GM18520 (cell line): ENCODE measurements around the gene PLCD1.
"Not testable (repeated sequence)": the region's sequence is repeated elsewhere in the genome, so short reads cannot be mapped to it uniquely, and the experiment has no call there.

Source experiments
- ATAC-seq: cut with Tn5 transposase; IDR thresholded peaks from one replicate; pipeline ENCODE4 v1.9.1; 2021; ENCODE audit not compliant: unreplicated experiment

PLCD1 gene

DNA sequence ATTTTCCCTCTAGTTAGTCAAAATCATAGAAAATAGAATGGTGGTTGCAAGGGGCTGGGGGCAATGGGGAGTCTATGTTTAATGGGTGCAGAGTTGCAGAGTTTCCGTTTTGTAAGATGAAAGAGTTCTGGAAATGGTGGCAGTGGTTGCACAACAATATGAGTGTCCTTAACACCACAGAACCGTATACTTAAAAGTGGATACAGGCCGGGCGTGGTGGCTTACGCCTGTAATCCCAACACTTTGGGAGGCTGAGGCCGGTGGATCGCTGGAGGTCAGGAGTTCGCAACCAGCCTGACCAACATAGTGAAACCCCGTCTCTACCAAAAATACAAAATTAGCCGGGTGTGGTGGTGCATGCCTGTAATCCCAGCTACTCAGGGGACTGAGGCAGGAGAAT is 41.1 kb downstream of the PLCD1 start:
- ATAC-seq: not testable (repeated sequence)

DNA sequence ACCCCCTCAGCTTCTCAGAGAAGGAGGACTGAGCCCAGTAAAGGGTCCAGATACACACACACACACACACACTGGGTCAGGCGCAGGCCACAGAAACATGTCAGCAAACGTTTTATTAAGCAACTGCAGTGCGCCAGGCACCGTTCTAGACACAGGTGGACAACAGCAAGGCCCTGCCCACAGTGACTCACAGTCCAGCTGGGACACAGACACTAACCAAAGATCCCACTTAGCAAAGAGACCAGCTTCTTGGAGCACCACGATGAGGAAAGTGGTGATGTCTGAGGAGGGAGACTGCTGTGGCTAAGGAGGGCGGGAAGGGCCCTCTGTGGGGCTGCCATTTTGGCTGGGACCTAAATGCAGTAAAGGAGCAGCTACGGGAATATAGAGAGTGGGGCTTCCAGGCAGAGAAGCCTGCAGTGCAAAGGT is 41.7 kb downstream of the PLCD1 start:
- ATAC-seq: no peak

DNA sequence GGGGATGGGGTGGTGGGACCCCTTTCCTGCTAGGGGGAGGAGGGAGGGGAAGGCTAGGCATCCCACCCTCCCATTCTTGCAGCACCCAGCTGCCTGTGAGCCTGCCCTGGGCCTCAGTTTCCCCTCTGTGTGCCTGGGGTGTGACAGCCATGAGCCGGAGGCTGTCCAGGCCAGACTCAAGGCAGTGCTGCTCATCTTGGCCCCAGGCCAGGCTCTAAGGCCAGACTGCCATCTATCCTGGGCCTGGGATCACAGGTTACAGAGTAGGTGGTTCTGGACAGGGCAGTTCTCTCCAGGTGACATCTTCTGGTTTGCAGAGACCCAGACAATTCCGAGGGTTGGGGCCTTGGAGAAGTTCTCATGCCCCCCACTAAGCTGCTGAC is 42.1 kb downstream of the PLCD1 start:
- ATAC-seq: no peak

DNA sequence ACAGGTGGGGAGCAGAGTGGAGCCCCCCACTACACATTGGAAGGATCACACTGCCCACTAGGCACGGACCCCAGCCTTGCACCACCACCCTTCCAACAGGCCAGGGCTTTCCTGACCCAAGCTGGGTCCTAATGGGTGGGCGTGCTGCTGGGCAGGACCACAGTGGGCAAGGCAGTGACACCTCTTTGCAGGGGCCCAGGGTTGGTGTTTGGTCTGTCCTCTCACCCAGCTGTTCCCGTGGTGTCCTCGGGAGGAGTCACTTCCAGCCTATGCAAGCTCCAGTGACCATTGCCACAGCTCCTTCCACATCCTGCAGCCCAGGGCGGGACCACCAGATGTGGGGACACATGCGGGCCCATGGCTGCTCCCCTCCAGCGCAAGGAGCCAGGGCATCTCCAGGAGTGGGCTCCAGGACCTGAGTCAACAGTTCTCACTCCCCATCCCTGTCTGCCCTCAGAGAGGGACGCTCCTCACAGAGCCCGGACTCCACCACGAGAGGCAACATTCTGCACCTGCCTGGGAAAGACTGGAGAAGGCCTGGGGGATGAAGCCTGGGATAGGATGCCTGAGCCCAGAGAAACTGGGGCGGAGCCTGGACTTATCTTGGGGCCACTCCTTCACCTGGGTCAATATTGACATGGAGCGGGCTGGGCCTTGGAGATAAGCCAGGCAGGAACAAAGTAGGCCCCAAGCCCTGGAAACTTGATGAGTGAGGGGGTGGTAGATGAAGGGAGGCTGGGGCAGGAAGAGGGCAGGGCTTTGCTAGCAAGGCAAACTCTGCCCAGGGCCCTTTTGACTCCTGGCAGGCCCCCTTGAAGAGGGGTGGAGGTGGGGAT is 42.7 kb downstream of the PLCD1 start:
- ATAC-seq: no peak

DNA sequence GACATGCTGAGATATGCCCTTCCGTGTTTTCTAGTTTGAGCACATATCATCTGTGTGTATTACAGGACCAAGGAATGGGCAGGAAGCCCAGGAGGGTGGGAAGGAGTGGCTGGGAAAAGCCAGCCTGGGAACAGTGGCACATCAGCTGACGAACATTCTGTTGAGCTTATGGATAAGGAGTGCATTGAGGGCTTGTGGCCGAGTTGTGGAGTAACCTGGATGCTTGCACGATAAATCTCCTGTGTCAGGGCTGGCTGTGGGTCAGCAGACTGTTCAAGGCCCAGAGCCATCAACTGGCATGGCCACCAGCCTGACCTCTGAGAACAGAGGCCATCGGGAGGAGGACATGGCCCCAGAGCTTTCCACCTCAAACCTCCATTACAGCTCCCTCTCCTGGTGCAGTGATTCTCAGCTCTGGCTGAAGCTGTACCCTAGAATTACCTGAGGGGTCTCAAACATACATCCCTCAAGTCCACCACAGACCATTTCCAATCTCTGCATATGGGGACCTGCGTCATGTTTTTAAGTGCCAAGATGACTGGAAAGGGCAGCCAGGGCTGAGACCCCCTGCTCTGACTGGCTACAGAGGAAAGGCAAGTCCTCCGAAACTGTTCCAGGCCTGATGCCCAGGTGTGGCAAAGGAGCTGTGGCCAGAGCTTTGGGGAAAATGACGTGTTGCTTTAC is 43.7 kb downstream of the PLCD1 start:
- ATAC-seq: no peak

DNA sequence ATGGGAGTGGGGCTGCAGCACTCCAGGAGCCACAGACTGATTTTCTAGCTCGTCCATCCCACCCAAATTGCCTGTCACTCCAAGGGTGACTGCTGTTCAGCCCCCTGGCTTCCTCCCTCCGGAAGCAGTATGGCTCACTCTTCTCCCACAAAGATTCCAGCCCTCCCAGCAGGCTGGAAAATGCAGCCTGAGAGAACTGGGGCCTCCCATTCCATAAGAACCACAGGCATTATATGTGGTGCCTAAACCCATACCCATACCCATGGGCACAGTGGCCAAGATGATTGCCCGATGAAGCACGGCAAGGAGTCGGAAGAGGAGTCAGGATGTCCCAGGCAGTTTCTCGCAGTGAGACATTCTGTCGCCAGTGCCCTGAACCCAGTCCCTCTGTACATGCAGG is 44.8 kb downstream of the PLCD1 start:
- no peak for ATAC-seq

DNA sequence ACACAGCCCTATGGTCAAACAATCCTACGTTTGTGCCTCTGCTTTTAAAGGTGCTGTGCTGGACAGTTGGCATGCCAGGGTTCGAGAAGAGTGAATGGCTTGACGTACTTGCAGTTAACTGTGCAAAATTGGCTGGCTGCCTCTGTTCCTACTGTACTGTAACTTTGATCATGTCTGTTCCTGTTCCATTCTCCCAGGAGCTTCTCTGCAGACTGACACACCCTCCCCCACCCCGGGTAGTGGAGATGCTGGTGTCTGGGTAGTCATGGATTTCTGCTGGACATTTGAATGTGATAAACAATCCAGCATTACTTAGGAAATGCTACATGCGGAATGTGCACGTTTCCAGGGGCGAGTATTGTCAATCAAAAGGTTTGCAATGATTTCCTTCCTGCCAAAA is 45.4 kb downstream of the PLCD1 start:
- ATAC-seq: no peak

DNA sequence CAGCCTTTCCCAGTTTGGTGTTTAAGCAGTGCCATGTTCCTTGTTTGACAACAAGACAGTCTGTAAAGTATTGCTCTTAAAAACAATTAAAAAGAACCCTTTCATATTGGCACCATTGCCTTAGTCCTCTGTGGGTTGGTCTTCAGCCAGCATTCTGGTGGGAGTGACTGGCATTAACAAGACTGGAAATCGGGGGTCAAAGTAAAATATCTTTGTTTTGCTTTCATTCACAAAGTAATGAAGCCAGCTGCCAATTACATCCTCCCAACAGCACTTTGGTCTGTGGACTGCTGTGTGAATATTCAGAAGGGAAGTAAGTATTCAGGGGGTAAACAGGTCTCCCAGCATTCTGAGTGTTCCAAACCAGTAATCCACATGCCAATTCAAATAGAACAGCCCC is 47.1 kb downstream of the PLCD1 start:
- no peak for ATAC-seq

DNA sequence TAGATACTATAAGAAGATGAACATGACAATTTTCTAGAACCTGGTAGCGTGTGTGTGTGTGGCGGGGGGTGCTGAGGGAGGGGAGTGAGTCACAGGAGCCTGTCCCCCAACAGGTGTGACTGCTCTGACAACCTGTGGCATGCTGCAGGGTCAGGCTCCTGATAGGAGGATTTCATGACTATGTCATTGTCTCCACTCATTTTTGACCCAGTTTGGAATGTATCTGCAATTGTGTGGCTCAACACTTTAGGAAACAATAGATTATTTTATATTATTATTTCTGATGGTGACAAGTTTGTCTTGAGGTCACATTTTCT is 48.1 kb downstream of the PLCD1 start:
- no peak for ATAC-seq

DNA sequence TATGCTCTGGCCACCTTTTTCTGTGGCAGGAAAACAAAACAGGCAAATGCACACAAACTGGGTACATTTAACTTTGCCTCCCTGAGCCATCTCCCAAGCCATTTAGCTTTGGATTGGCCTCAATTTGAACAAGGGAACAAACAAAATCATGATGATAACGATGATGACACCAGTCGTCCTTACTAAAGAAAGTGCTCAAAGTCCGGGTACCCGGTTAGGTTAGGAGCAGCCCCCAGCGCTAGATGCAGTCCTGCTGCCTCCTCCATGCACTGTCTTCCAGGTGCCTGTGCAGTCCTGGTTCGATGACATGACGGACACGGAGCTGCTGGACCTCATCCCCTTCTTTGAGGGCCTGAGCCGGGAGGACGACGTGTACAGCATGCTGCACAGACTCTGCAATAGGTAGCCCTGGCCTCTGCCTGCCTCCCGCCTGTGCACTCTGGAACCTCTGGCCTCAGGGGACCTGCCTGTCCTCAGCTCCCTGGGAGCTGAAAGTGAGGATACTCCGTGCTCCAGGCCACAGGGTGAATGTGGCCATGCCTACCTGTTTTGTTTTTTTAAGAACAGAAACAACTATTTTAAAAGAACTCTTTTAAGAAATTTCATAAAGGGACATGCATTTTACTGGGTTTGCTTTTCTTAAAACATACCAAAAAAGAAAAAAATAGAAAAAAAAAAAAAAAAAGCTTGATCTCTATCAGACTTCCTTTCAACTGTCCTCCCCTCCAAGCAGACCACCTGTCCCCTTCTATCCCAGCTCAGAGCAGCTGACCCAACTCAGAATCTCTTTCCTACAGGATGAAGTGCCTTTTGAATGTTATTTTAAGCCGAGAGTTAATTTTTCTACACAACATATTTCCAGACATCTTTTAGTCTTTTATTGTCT is 48.7 kb downstream of the PLCD1 start:
- ATAC-seq: no peak

DNA sequence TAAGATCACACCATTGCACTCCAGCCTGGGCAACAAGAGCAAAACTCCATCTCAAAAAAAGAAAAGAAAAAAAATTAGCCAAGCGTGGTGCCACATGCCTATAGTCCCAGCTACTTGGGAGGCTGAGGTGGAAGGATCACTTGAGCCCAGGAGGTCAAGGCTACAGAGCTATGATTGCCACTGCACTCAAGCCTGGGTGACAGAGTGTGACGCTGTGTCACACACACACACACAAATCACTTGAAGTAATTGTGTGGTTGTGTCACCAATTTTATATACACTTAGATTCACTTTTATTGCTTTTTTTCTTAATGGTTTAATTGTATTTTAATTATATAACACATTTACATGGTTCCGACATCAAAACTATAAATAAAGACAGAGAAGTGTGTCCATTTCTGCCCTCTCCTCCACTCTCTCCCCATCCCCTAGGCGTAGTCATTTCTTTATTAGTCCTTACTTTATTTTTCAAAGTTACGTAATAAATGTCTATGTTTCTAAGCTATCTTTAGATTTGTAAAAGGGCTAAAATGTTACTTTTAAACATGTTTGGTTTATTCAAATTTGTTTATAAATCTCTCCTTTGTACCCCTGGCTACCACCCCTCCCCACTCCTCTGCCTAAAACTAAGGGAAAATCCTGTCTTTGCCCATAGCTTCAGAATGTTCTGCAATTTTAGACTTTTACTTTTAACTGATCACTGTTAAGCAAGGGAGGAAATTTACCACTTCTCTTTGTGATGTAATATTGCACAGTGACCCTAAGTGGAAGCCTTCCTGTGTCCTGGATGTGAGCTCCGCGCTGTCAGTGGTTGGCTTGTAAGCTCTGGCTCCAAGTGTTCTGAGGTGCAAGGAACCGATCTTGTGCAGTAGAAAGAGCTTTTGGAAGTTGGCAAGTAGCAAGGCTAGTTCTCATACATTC is 49.6 kb downstream of the PLCD1 start:
- ATAC-seq: no peak

DNA sequence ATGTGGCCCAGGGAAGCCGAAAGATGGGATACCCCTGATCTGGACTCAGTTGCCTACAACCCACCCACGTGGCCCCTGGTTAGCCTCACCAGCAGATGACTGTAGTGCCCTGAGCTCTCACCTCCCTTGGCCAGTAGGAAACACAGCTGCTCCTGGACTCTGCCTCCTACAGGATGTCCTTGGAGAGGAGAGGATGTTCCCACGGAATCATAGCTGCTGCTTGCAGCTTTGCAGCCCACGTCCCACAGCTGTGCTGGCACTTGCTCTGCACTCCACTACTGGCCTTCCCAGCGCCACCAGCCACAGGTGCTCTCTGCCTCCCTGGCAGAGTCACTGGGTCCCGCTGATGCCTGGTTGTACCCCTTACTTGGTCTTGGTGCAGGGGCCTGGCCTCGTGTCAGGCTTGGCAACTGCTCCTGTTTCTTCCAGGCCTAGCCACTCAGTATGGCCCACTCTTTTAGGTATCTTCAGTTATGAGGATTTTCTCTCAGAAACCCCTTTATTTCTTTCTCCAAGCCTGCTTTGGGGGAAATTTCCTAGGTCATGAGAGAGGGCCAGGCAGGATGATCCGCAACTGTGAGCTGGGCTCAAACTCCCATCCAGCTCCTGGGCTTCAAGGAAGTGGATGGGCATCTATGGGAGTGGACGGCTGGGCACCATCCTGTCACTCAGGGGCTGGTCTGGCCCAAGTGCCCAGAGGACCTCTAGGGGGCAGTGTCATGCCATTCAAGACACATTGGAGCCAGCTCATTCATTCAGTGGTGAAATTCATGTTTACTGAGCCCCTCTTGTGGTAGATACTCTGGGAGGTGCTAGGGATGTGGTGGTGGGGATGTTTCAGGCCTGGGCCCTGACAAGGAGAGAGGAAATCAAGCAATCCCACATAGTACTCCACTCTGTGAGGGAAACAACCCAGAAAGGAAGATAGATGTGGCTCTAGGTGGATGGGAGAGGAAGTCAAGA is 55.0 kb downstream of the PLCD1 start:
- ATAC-seq: peak; percentile 74

DNA sequence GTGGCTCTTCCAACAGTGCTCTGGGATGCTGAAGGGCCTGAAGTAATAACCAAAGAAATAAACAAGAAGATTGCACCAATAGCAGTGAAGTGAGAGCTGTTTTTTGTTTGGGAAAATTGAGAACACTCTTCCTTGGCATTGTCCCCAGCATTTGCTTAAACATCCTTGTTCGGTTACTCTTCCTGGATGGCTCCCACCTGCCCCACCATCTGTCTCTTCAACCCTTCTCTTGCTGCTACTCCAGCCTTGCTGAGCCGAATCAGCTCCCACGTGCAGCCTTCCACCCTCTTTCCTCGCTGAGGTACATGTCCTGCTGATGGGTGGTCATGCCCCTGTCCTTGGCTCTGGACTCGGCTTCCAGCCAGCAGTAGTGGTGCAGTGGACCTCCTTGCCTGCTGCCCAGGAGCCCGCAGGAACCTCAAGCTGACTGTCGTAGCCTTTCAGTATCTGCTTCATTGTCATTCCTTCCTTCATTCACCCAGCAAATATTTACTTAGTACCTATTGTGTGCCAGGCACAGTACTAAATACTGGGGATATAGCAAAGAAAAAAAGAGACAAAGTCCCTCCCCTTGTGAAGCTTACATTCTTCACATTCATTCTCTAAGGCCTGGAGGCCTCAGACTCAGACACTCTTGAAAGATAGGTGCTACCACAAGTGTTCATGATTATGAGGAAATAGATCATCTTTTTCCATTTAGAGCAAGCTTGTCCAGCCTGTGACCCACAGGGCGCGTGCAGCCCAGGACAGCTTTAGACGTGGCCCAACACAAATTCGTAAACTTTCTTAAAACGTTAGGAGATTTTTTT is 56.0 kb downstream of the PLCD1 start:
- ATAC-seq: no peak

DNA sequence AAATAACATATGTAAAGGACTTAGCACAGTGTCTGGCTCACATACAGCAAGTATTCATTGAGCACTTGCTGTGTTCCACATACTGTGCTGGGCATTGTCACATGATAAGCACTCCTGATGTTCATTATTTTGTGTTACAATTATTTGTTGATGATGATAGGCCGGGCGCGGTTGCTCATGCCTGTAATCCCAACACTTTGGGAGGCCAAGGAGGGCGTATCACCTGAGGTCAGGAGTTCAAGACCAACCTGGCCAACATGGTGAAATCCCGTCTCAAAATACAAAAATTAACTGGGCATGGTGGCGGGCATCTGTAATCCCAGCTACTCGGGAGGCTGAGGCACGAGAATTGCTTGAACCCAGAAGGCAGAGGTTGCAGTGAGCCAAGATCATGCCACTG is 57.4 kb downstream of the PLCD1 start:
- not testable (repeated sequence) for ATAC-seq

DNA sequence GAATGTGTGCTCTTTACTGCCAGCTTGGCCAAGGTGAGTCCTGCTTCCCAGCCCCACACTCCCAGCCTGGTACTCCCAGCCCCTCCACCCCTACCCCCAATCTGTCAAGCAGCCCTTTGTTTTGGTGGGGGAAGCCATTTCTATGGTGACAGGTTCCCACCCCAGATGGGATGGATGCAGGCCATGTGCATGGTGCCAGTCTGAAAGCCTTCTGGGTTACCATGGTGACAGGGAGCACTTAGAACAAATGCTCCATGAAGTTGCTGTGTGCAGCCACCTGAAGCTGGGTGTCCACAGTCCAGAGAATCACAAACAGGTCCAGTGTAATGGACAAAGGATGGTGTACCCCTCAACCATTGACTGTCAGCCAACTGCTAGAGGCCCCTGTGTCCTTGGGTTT is 58.0 kb downstream of the PLCD1 start:
- ATAC-seq: no peak

DNA sequence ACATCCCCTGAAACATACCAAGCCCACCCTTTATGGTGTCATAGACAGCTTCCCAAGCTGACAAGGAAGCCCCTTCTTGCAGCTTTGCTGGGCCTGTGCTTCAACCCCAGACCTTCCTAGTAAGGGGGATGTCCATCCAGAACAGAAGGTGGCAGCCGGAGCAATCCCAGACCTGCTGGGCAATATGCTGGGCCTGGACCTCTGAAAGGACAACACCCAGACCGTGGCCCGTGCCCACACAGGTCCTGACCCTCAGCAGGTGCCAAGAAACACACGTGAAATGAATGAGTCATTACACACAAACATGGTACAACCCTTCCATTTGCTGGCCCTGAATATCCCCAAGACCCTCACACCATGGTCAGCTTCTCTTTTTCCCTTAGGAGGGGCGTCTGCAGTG is 58.6 kb downstream of the PLCD1 start:
- no peak for ATAC-seq

DNA sequence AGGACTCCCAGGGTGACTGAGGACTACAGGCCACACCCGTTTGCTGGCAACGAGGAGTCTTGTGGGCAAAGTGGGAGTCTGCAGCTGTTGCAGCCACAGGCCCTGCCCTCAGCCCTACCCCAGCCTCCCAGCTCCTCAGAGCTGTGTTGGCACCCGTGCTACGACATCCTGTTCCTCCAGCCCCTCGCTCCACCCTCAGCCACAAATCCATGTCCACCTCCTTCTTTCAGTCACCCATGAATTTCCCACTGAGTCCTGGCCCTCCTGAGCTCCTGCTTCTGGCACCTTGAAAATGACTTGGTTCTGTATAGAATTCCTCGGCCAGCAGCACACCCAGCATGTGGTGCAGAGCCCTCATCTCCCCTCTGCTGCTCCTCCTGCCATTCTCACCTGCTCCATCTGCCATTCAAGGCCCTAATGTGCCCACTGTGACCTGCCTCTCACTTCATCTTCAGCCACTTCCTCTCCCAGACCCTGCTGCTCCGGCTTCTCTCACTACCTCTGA is 59.8 kb downstream of the PLCD1 start:
- ATAC-seq: no peak

DNA sequence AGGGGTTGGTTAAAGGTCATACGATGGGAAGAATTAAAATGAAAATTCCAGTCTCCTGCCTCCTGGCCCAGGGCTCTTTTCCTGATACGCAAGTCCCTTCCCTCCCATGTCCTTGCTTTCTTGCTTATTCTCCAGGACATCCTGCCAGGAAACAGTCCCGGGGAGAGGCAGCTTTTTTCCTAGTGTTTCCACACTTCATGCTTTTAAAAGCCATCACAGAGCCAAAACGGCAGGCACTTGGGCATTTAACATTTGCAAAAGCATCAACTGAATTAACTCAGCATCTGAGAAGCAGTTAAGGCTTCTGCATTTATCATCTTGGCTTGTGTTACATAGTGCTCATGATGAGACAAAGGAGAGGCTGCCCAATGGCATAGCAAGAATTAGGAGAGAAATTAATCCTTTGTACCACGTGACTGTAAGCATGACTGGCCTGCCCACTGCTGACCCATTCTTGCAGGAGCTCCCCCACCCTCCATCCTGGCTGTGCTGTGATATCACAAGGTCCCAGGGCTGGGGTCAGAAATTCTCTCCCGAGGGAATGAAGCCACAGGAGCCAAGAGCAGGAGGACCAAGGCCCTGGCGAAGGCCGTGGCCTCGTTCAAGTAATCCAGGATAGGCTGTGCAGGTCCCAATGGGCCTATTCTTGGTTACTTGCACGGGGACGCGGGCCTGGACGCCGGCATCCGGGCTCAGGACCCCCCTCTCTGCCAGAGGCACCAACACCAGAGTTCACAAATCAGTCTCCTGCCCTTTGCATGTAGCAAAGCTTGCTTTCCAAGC is 60.4 kb downstream of the PLCD1 start:
- ATAC-seq: no peak
